IMR-90 (cell line): ENCODE data around the gene KIAA1328. TPM values are rescaled to one million over a fixed set of nuclear protein-coding genes. Genes with fewer than 3 reads are reported as not detected.

Experiments used
- ATAC-seq: fragments of 200-7000 bp; cut with Tn5 transposase; 2 replicates; pipeline ENCODE4 v1.9.1; 2020; ENCODE audit warnings: low read depth, mild to moderate bottlenecking, moderate library complexity
- BruUV-seq: library from RNA; stranded (reverse); fragments of 400-500 nt; replicated peaks from 2 replicates; lab custom pipeline; 2021; lab: Mats Ljungman, UMichigan
- CTCF ChIA-PET: fragments of 300-600 bp; formaldehyde crosslinking; extraction: SDS; loops from one replicate; lab custom pipeline; 2021; ENCODE audit warnings: antibody characterized with exemption; lab: Yijun Ruan, JAX
- POLR2A ChIA-PET: fragments of 300-600 bp; sonication (Branson Sonifier 250); formaldehyde crosslinking; loops from one replicate; lab custom pipeline; 2022; ENCODE audit warnings: antibody characterized with exemption; ENCODE audit not compliant: unreplicated experiment; lab: Charles Lee
- DNase-seq: peaks from one replicate; pipeline ENCODE4 v3.0.0; 2013
- H2AFZ ChIP-seq: replicated peaks from 2 replicates; pipeline ENCODE3; 2013; ENCODE audit warnings: low read length, mild to moderate bottlenecking; ENCODE audit not compliant: poor library complexity
- H2AK5ac ChIP-seq: 2 replicates; pipeline ENCODE4 v1.6.1; 2013; ENCODE audit warnings: low read depth, low read length, inconsistent platforms
- H2AK9ac ChIP-seq: replicated peaks from 2 replicates; pipeline ENCODE3; 2013; ENCODE audit warnings: mild to moderate bottlenecking, low read depth, low read length, moderate library complexity; ENCODE audit not compliant: poor library complexity
- H2BK120ac ChIP-seq: 2 replicates; pipeline ENCODE4 v1.6.1; 2013; ENCODE audit warnings: low read depth, low read length, inconsistent platforms
- H2BK15ac ChIP-seq: 3 replicates; pipeline ENCODE4 v1.6.1; 2013; ENCODE audit warnings: low read depth, low read length, inconsistent platforms
- H2BK20ac ChIP-seq: 2 replicates; pipeline ENCODE4 v1.6.1; 2013; ENCODE audit warnings: low read depth, mild to moderate bottlenecking, inconsistent platforms, low read length, moderate library complexity
- H2BK5ac ChIP-seq: 2 replicates; pipeline ENCODE4 v1.6.1; 2013; ENCODE audit warnings: mild to moderate bottlenecking, low read depth, low read length, inconsistent platforms; ENCODE audit not compliant: poor library complexity, severe bottlenecking
- H3K14ac ChIP-seq: replicated peaks from 2 replicates; pipeline ENCODE4 v1.6.1; 2013; ENCODE audit warnings: low read depth, low read length, inconsistent platforms
- H3K18ac ChIP-seq: 2 replicates; pipeline ENCODE4 v1.6.1; 2013; ENCODE audit warnings: low read depth, low read length, control low read depth
- H3K23ac ChIP-seq: 2 replicates; pipeline ENCODE4 v1.6.1; 2013; ENCODE audit warnings: low read depth, low read length, inconsistent platforms
- H3K27ac ChIP-seq: 2 replicates; pipeline ENCODE4 v1.5.1; 2013; ENCODE audit warnings: mild to moderate bottlenecking, control low read depth, low read length; ENCODE audit not compliant: insufficient read depth
- H3K27me3 ChIP-seq: 2 replicates; pipeline ENCODE4 v1.6.1; 2013; ENCODE audit warnings: low read length; ENCODE audit not compliant: control insufficient read depth, insufficient read depth
- H3K36me3 ChIP-seq: 2 replicates; pipeline ENCODE4 v1.6.1; 2013; ENCODE audit warnings: low read length, mixed read lengths; ENCODE audit not compliant: control insufficient read depth, insufficient read depth
- H3K4ac ChIP-seq: 2 replicates; pipeline ENCODE4 v1.6.1; 2013; ENCODE audit warnings: low read depth, low read length, inconsistent platforms
- H3K4me1 ChIP-seq: 2 replicates; pipeline ENCODE4 v1.6.1; 2013; ENCODE audit warnings: low read length, mixed read lengths; ENCODE audit not compliant: control insufficient read depth, insufficient read depth
- H3K4me2 ChIP-seq: 2 replicates; pipeline ENCODE4 v1.6.1; 2013; ENCODE audit warnings: low read depth, mild to moderate bottlenecking, control low read depth, low read length, moderate library complexity
- H3K4me3 ChIP-seq: 2 replicates; pipeline ENCODE4 v1.5.1; 2013; ENCODE audit warnings: low read depth, mild to moderate bottlenecking, control low read depth, low read length, moderate library complexity; ENCODE audit not compliant: insufficient read depth
- H3K56ac ChIP-seq: 2 replicates; pipeline ENCODE4 v1.6.1; 2013; ENCODE audit warnings: low read length, inconsistent platforms; ENCODE audit not compliant: insufficient read depth; ENCODE audit errors: extremely low read depth
- H3K79me1 ChIP-seq, 2 experiments: 2 replicates each; pipeline ENCODE4 v1.6.1; 2013; ENCODE audit warnings: low read length in 2 of 2, inconsistent platforms in 1 of 2, low read depth in 1 of 2
- H3K9ac ChIP-seq: 2 replicates; pipeline ENCODE4 v1.6.1; 2013; ENCODE audit warnings: low read depth, low read length, control low read depth
- H3K9me1 ChIP-seq: 2 replicates; pipeline ENCODE4 v1.6.1; 2013; ENCODE audit warnings: low read length, inconsistent platforms; ENCODE audit not compliant: insufficient read depth
- H3K9me3 ChIP-seq: 2 replicates; pipeline ENCODE4 v1.6.1; 2013; ENCODE audit warnings: low read length; ENCODE audit not compliant: control insufficient read depth, insufficient read depth
- H4K20me1 ChIP-seq: 2 replicates; pipeline ENCODE4 v1.6.1; 2013; ENCODE audit warnings: low read length, inconsistent platforms; ENCODE audit not compliant: insufficient read depth
- H4K5ac ChIP-seq: 2 replicates; pipeline ENCODE4 v1.6.1; 2013; ENCODE audit warnings: mild to moderate bottlenecking, low read depth, low read length, control low read depth
- H4K8ac ChIP-seq, 2 experiments: 2 replicates each; pipeline ENCODE4 v1.6.1; 2013; ENCODE audit warnings: low read depth in 2 of 2, low read length in 2 of 2, control low read depth in 1 of 2, inconsistent platforms in 1 of 2
- H4K91ac ChIP-seq: 2 replicates; pipeline ENCODE4 v1.6.1; 2013; ENCODE audit warnings: low read depth, low read length, inconsistent platforms; ENCODE audit not compliant: insufficient read depth
- MAFK ChIP-seq: IDR thresholded peaks from 2 replicates; pipeline ENCODE4 v1.6.1; 2012; ENCODE audit warnings: low read depth, low read length, improper control_type of control experiment
- MXI1 ChIP-seq: IDR thresholded peaks from 2 replicates; pipeline ENCODE4 v1.6.1; 2012; ENCODE audit warnings: low read depth, mild to moderate bottlenecking, low read length, moderate library complexity, borderline replicate concordance
- RAD21 ChIP-seq: IDR thresholded peaks from 2 replicates; pipeline ENCODE4 v1.6.1; 2012; ENCODE audit warnings: low read length, improper control_type of control experiment
- WGBS, 2 experiments: methylation state at CpG; one replicate each; pipeline versions ENCODE4 v1.1.5 to v1.1.7; 2013; ENCODE audit warnings: missing lambda C conversion rate in 2 of 2; ENCODE audit not compliant: insufficient read length in 1 of 2; ENCODE audit errors: extremely low coverage in 2 of 2; 5-methylcytosine and 5-hydroxymethylcytosine counted together
- dilution Hi-C: fragments of 300-500 bp; cut with HindIII; formaldehyde crosslinking; loops from one replicate; pipeline ENCODE4 v1.14.3; 2018; ENCODE audit warnings: low sequenced_read_pairs; ENCODE audit not compliant: unreplicated experiment
- in situ Hi-C: fragments of 300-500 bp; cut with MboI; formaldehyde crosslinking; loops from 3 replicates; pipeline ENCODE4 v1.14.3; 2019; ENCODE audit warnings: low sequenced_read_pairs, inconsistent platforms, mixed read lengths
- intact Hi-C: fragments of 100-400 bp; cut with micrococcal nuclease; formaldehyde crosslinking; loops from 2 replicates; pipeline ENCODE4 v1.10.0; 2022
- polyA plus RNA-seq, 3 experiments: library from polyadenylated mRNA; depleted of rRNA; stranded (reverse); fragments of >200 nt; gene quantifications; 2 replicates each; pipeline ENCODE4 v1.2.3, GENCODE V29; 2012; ENCODE audit warnings: low replicate concordance in 1 of 3
- total RNA-seq: library from RNA; depleted of rRNA; stranded (reverse); fragments of >200 nt; gene quantifications from 2 replicates; pipeline ENCODE4 v1.2.3, GENCODE V29; 2012
- TF ChIP-seq, protein P1 (sequence below): conservative IDR thresholded peaks from 2 replicates; pipeline ENCODE4 v1.5.1; 2012; ENCODE audit warnings: mild to moderate bottlenecking, low read depth, low read length, improper control_type of control experiment

The KIAA1328 gene
- total and polyA plus RNA-seq, 2 of the 4 experiments (the other 2 are of a cell fraction) = 2.4 to 7.0 TPM

DNA sequence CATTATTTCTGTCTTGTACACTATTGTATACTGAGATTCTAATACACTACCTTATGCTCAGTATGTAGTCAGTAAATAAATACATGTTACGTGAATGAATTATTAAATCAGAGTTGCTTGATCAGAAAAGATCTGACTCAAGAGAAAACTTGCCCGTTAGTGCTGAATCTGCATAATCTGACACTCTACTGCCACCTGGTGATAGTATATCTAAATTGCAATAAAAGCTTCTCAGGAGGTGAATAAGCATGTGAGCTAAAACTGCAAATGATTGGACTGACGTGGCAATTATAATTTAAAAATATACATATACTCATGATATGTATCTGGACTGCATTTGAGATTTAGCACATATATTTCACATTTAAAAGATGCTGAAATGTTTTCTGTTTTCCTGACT lies 70.4 kb downstream of the KIAA1328 start:
- ChIA-PET POLR2A (no interaction called here), CTCF (no interaction called here)
- Histone ChIP-seq H3K9ac (no peak overlapping the region), H3K56ac (no peak overlapping the region), H3K4me1 (peaks cover 7% of the 10 kb centered on the region; the same call in 1 of the 2 replicates), H4K5ac (no peak overlapping the region), H3K18ac (no peak overlapping the region), H4K91ac (no peak overlapping the region), H2AK5ac (no peak overlapping the region), H2BK5ac (no peak overlapping the region), H2AK9ac (no peak overlapping the region), H2BK120ac (no peak overlapping the region), H3K9me3 (no peaks in the 10 kb centered on the region), H2BK20ac (no peak overlapping the region), H4K8ac (no peak overlapping the region), H3K9me1 (no peaks in the 10 kb centered on the region), H3K4me3 (no peak overlapping the region), H3K36me3 (no peaks in the 10 kb centered on the region), H3K23ac (no peak overlapping the region), H2AFZ (no peak overlapping the region), H3K79me1 (no peaks in the 10 kb centered on the region), H3K4me2 (no peak overlapping the region), H3K14ac (no peak overlapping the region), H3K27me3 (no peaks in the 10 kb centered on the region), H3K27ac (no peak overlapping the region), H3K4ac (no peak overlapping the region), H2BK15ac (no peak overlapping the region), H4K20me1 (no peaks in the 10 kb centered on the region)
- dilution Hi-C loops (no loop called here), intact Hi-C loops (no loop called here), in situ Hi-C loops (no loop called here)
- TF ChIP-seq MAFK (peak; percentile 87), MXI1 (no peak), RAD21 (0 out of 2 replicates have a peak, but pooled peaks have one; percentile 16)
- TF ChIP-seq, protein P1, sequence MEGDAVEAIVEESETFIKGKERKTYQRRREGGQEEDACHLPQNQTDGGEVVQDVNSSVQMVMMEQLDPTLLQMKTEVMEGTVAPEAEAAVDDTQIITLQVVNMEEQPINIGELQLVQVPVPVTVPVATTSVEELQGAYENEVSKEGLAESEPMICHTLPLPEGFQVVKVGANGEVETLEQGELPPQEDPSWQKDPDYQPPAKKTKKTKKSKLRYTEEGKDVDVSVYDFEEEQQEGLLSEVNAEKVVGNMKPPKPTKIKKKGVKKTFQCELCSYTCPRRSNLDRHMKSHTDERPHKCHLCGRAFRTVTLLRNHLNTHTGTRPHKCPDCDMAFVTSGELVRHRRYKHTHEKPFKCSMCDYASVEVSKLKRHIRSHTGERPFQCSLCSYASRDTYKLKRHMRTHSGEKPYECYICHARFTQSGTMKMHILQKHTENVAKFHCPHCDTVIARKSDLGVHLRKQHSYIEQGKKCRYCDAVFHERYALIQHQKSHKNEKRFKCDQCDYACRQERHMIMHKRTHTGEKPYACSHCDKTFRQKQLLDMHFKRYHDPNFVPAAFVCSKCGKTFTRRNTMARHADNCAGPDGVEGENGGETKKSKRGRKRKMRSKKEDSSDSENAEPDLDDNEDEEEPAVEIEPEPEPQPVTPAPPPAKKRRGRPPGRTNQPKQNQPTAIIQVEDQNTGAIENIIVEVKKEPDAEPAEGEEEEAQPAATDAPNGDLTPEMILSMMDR = 0 out of 2 replicates have a peak, but pooled peaks have one; percentile 19
- no TSS peak for BruUV-seq
- WGBS, 2 experiments = no CpG with 5 or more reads among the region's 3 CpGs
- DNase-seq (peak; percentile 27), ATAC-seq (no peak)
